Caco-2 (cell line): ENCODE measurements around the gene SORL1. TPM values are rescaled to one million over a fixed set of nuclear protein-coding genes. Genes with fewer than 3 reads are reported as not detected.

ENCODE experiments used
- BruUV-seq: library from RNA; stranded (reverse); fragments of 400-500 nt; replicated peaks from 2 replicates; lab custom pipeline; 2021; lab: Mats Ljungman, UMichigan
- CTCF ChIA-PET: fragments of 300-600 bp; sonication (Branson Sonifier 250); formaldehyde crosslinking; loops from one replicate; lab custom pipeline; 2022; ENCODE audit warnings: antibody characterized with exemption; lab: Charles Lee
- POLR2A ChIA-PET: fragments of 300-600 bp; sonication (Branson Sonifier 250); formaldehyde crosslinking; loops from one replicate; lab custom pipeline; 2022; ENCODE audit warnings: antibody characterized with exemption; lab: Charles Lee
- DNase-seq, 2 experiments: peaks; one replicate each; pipeline versions ENCODE4 v3.0.0 to v3.0.0-alpha.2; 2020 to 2022
- H3K27me3 ChIP-seq: replicated peaks from 2 replicates; pipeline ENCODE4 v1.6.0; 2011; ENCODE audit warnings: low read length; ENCODE audit not compliant: control insufficient read depth, insufficient read depth
- H3K36me3 ChIP-seq: 2 replicates; pipeline ENCODE4 v1.5.1; 2011; ENCODE audit warnings: low read length; ENCODE audit not compliant: control insufficient read depth, insufficient read depth
- H3K4me1 ChIP-seq: fragments of 250-450 bp; sonication (Bioruptor Pico); 2 replicates; pipeline ENCODE4 v1.5.1; 2020; ENCODE audit warnings: mild to moderate bottlenecking
- H3K4me3 ChIP-seq: 2 replicates; pipeline ENCODE4 v1.5.1; 2011; ENCODE audit warnings: low read depth, mild to moderate bottlenecking, control low read depth, low read length
- H3K9me3 ChIP-seq: fragments of 250-450 bp; sonication (Bioruptor Pico); 2 replicates; pipeline ENCODE4 v1.5.1; 2020; ENCODE audit warnings: mild to moderate bottlenecking, moderate library complexity
- H3K27ac Mint-ChIP-seq: one replicate; pipeline ENCODE4 v1.8.0; 2022; ENCODE audit warnings: mixed read lengths; ENCODE audit not compliant: unreplicated experiment
- H3K27me3 Mint-ChIP-seq: one replicate; pipeline ENCODE4 v1.8.0; 2022; ENCODE audit warnings: mixed read lengths; ENCODE audit not compliant: insufficient read depth, unreplicated experiment
- H3K36me3 Mint-ChIP-seq: one replicate; pipeline ENCODE4 v1.8.0; 2022; ENCODE audit warnings: mild to moderate bottlenecking, mixed read lengths; ENCODE audit not compliant: insufficient read depth, unreplicated experiment
- H3K4me1 Mint-ChIP-seq: one replicate; pipeline ENCODE4 v1.8.0; 2022; ENCODE audit warnings: low read depth, mixed read lengths; ENCODE audit not compliant: unreplicated experiment
- H3K4me3 Mint-ChIP-seq: one replicate; pipeline ENCODE4 v1.8.0; 2022; ENCODE audit warnings: mild to moderate bottlenecking, moderate library complexity, mixed read lengths; ENCODE audit not compliant: unreplicated experiment
- H3K9me3 Mint-ChIP-seq: one replicate; pipeline ENCODE4 v1.8.0; 2022; ENCODE audit warnings: mixed read lengths; ENCODE audit not compliant: unreplicated experiment
- CTCF ChIP-seq, 2 experiments: fragments of 200-600 bp in 1 of 2; IDR thresholded peaks; 1 replicate in 1 of 2; 2 replicates in 1 of 2; pipeline versions ENCODE4 v1.5.1 to v1.8.0; 2011 to 2022; ENCODE audit warnings: antibody characterized with exemption in 1 of 2, control low read depth in 1 of 2, inconsistent platforms in 1 of 2, low read depth in 1 of 2, low read length in 1 of 2, mild to moderate bottlenecking in 1 of 2, moderate library complexity in 1 of 2; ENCODE audit not compliant: insufficient read depth in 1 of 2, severe bottlenecking in 1 of 2, unreplicated experiment in 1 of 2
- intact Hi-C: fragments of 100-400 bp; cut with micrococcal nuclease; formaldehyde crosslinking; loops from one replicate; pipeline ENCODE4 v1.10.0; 2022; ENCODE audit not compliant: unreplicated experiment
- total RNA-seq: library from RNA; stranded (reverse); gene quantifications from 2 replicates; pipeline ENCODE4 v1.2.3, GENCODE V29; 2022

SORL1 gene
- total RNA-seq, 1 experiment from 2014 or later: 26.3 TPM

GRCh38 chr11:121625777-121626506, 173.8 kb downstream of the SORL1 start:
- H3K4me3 ChIP-seq: no peak overlapping the region
- H3K36me3 ChIP-seq: 0 out of 2 replicates have a peak, but pooled peaks cover 2% of the 10 kb centered on the region
- intact Hi-C loops: no loop called here
- no peak for TF ChIP-seq CTCF (IDR thresholded peaks at IDR 0.05; ENCODE audit: insufficient read depth in 1 of 2, low read depth in 1 of 2, low read length in 1 of 2, severe bottlenecking in 1 of 2, unreplicated experiment in 1 of 2)
- Mint-ChIP-seq H3K36me3 (no peaks in the 10 kb centered on the region), H3K4me1 (no peaks in the 10 kb centered on the region), H3K9me3 (no peaks in the 10 kb centered on the region), H3K27ac (no peak overlapping the region), H3K27me3 (no peaks in the 10 kb centered on the region), H3K4me3 (no peak overlapping the region)
- no peaks in the 10 kb centered on the region for H3K9me3 ChIP-seq
- DNase-seq: no peak
- no peaks in the 10 kb centered on the region for H3K4me1 ChIP-seq
- no peaks in the 10 kb centered on the region for H3K27me3 ChIP-seq
- no TSS peak for BruUV-seq
- POLR2A ChIA-PET: no interaction called here
- CTCF ChIA-PET: no interaction called here

- no peaks in the 10 kb centered on the region for H3K4me1 Mint-ChIP-seq
- Histone ChIP-seq H3K27me3 (no peaks in the 10 kb centered on the region), H3K4me1 (no peaks in the 10 kb centered on the region), H3K9me3 (no peaks in the 10 kb centered on the region), H3K4me3 (no peak overlapping the region), H3K36me3 (0 out of 2 replicates have a peak, but pooled peaks cover 2% of the 10 kb centered on the region)
- no TSS peak for BruUV-seq
- H3K4me3 Mint-ChIP-seq: no peak overlapping the region
- H3K27me3 Mint-ChIP-seq: no peaks in the 10 kb centered on the region
- H3K27ac Mint-ChIP-seq: no peak overlapping the region
- H3K36me3 Mint-ChIP-seq: no peaks in the 10 kb centered on the region
- intact Hi-C loops: no loop called here
- TF ChIP-seq CTCF (IDR thresholded peaks at IDR 0.05; ENCODE audit: insufficient read depth in 1 of 2, low read depth in 1 of 2, low read length in 1 of 2, severe bottlenecking in 1 of 2, unreplicated experiment in 1 of 2): no peak
- H3K9me3 Mint-ChIP-seq: no peaks in the 10 kb centered on the region
- POLR2A ChIA-PET: no interaction called here
- CTCF ChIA-PET: no interaction called here
- DNase-seq: no peak
Observed at GRCh38 chr11:121626507-121626875, 174.4 kb downstream of the SORL1 start.

GRCh38 chr11:121626980-121627379, 174.9 kb downstream of the SORL1 start:
- Histone ChIP-seq H3K4me3 (no peak overlapping the region), H3K4me1 (no peaks in the 10 kb centered on the region), H3K27me3 (no peaks in the 10 kb centered on the region), H3K36me3 (0 out of 2 replicates have a peak, but pooled peaks cover 2% of the 10 kb centered on the region), H3K9me3 (no peaks in the 10 kb centered on the region)
- no TSS peak for BruUV-seq
- Mint-ChIP-seq H3K4me1 (no peaks in the 10 kb centered on the region), H3K36me3 (no peaks in the 10 kb centered on the region), H3K27ac (no peak overlapping the region), H3K27me3 (no peaks in the 10 kb centered on the region), H3K9me3 (no peaks in the 10 kb centered on the region), H3K4me3 (no peak overlapping the region)
- no peak for DNase-seq
- CTCF ChIA-PET: no interaction called here
- POLR2A ChIA-PET: no interaction called here
- intact Hi-C loops: no loop called here
- TF ChIP-seq CTCF (IDR thresholded peaks at IDR 0.05; ENCODE audit: insufficient read depth in 1 of 2, low read depth in 1 of 2, low read length in 1 of 2, severe bottlenecking in 1 of 2, unreplicated experiment in 1 of 2): no peak
